ENCODE results near the gene PLPP4. TPM values are rescaled to one million over a fixed set of nuclear protein-coding genes. Genes with fewer than 3 reads are reported as not detected.

Gene PLPP4
- polyA plus RNA-seq, 3 donors from 2014 or later = not detected

DNA sequence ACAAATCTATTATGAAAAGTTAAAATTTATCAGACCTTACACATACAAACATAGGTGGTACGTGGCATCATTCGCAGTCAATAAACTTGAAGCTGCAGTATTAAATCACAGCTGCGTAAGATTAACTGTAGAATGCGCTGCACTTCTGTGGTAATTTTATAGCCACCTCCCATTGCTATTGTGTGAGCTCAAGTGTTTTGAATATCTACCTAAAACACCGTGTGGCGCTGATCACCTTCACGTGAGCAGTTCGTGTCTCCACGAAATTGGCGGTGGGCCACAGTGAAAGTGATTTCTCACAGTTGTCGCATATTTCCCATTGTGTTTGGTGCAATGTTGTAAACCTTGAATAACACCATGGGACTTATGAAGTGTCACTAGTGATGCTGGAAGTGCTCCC is 102.8 kb downstream of the PLPP4 start:
- Mint-ChIP-seq H3K4me3 (no peak overlapping the region), H3K27ac (no peak overlapping the region), H3K4me1 (no peaks in the 10 kb centered on the region), H3K9me3 (peaks cover 0 to 7% (median under 1%) of the 10 kb centered on the region in 6 donors), H3K36me3 (no peaks in the 10 kb centered on the region), H3K27me3 (ENCODE audit: low read depth in 3 of 3) (peaks cover 0 to 1% (median 0%) of the 10 kb centered on the region in 3 donors)
- DNase-seq = no peak

DNA sequence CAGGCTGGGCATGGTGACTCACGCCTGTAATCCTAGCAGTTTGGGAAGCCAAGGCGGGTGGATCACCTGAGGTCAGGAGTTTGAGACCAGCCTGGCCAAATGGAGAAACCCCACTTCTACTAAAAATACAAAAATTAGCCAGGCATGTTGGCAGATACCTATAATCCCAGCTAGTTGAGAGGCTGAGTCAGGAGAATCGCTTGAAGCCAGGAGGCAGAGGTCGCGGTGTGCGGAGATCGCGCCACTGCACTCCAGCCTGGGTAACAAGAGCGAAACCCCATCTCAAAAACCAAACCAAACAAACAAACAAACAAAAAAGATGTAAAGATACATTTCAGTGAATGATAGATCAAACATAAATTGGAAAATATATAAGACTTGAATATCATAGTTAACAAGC is 105.9 kb downstream of the PLPP4 start:
- Mint-ChIP-seq H3K9me3 (no peaks in the 10 kb centered on the region), H3K4me3 (no peak overlapping the region), H3K27ac (no peak overlapping the region), H3K36me3 (no peaks in the 10 kb centered on the region), H3K4me1 (no peaks in the 10 kb centered on the region), H3K27me3 (ENCODE audit: low read depth in 3 of 3) (peaks cover 2 to 6% (median 5%) of the 10 kb centered on the region in 3 donors)
- DNase-seq = no peak

DNA sequence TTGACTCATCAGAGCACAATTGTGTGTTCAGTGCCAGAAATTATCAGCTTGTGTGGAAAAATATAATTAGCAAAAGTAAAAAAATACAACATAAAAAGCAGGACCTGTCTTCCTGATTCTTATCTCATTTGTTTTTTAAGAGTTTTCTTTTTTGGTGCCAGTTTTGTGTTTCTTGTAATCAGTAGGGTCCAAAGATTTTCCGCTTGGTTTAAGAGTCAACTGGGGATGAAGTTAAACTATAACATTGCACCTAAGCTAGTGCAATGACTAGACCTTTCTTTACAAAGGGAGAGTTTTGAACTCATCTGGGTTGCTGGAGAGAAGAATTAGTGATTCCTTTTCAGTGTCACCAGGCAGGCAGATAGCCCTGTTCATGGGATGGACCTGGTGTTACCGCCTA is 113.4 kb downstream of the PLPP4 start:
- Mint-ChIP-seq H3K27ac (peak overlapping the region in 1 of 6 donors; percentile 1), H3K4me1 (no peaks in the 10 kb centered on the region), H3K27me3 (ENCODE audit: low read depth in 3 of 3) (peaks cover 6 to 18% (median 6%) of the 10 kb centered on the region in 3 donors), H3K4me3 (no peak overlapping the region), H3K36me3 (no peaks in the 10 kb centered on the region), H3K9me3 (no peaks in the 10 kb centered on the region)
- no peak for DNase-seq

DNA sequence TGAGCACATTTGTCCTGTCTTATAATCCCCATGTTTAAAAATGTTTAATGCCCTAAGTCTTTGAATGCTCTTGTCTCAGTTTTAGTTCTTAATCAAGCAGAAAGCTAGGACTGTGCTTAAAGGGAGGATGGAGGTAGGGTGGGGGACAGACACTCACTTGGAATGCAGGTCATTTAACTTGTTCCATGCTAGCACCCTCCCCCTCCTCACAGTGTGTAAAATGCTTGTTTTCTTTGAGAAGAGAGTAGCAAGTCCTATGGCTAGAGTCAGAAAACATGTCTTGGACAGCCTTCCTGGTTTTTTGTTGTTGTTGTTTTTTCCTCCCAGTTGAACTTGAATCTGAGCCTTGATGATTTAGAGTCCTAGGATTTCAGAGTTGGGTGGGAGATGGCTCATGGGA is 114.2 kb downstream of the PLPP4 start:
- H3K4me3 Mint-ChIP-seq = no peak overlapping the region
- H3K9me3 Mint-ChIP-seq = no peaks in the 10 kb centered on the region
- no peaks in the 10 kb centered on the region for H3K4me1 Mint-ChIP-seq
- H3K27ac Mint-ChIP-seq = no peak overlapping the region
- peaks cover 4 to 17% (median 6%) of the 10 kb centered on the region in 3 donors for H3K27me3 Mint-ChIP-seq (ENCODE audit: low read depth in 3 of 3)
- DNase-seq = no peak
- no peaks in the 10 kb centered on the region for H3K36me3 Mint-ChIP-seq

DNA sequence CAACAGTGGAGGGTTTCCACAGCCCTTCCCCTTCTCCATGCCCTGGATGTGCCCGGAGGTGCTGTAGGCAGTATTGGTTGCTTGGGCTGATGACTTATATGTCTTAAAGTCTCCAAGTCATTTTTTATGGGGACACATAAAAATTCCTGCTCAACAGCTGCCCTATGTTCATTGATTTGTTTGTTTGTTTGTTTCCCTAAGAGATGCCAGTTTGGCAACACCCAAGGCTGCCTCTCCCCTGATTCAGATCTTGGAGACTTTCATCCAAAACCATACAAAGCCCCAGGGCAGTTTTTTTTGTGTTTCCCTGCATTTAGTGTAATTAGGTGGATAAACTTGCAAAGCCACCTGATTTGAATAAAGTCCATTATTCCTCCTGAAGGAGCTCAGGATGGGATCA is 115.3 kb downstream of the PLPP4 start:
- Mint-ChIP-seq H3K36me3 (no peaks in the 10 kb centered on the region), H3K9me3 (no peaks in the 10 kb centered on the region), H3K4me3 (no peak overlapping the region), H3K27ac (no peak overlapping the region), H3K27me3 (ENCODE audit: low read depth in 3 of 3) (peaks cover 4 to 17% (median 6%) of the 10 kb centered on the region in 3 donors), H3K4me1 (no peaks in the 10 kb centered on the region)
- no peak for DNase-seq

DNA sequence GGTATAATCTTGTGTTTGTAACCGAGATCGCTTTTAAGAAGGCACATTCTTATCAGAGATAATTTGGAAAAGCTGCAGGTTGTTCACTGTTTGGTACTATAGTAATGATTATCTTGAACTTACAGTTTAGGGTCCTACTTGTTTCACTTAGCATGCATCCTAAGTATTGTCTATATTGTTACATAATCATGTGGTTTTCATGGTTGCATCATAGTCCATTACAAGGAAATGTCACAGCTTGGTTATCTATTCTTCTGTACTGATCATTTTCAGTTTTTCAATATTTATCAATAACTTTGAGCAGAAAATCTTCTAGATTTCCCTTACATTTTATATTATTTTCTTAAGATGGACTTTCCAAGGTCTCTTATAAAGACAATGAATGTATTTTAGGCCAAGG is 116.3 kb downstream of the PLPP4 start:
- DNase-seq = no peak
- no peaks in the 10 kb centered on the region for H3K4me1 Mint-ChIP-seq
- H3K36me3 Mint-ChIP-seq = no peaks in the 10 kb centered on the region
- peaks cover 2 to 17% (median 3%) of the 10 kb centered on the region in 3 donors for H3K27me3 Mint-ChIP-seq (ENCODE audit: low read depth in 3 of 3)
- H3K27ac Mint-ChIP-seq = no peak overlapping the region
- no peaks in the 10 kb centered on the region for H3K9me3 Mint-ChIP-seq
- H3K4me3 Mint-ChIP-seq = no peak overlapping the region

DNA sequence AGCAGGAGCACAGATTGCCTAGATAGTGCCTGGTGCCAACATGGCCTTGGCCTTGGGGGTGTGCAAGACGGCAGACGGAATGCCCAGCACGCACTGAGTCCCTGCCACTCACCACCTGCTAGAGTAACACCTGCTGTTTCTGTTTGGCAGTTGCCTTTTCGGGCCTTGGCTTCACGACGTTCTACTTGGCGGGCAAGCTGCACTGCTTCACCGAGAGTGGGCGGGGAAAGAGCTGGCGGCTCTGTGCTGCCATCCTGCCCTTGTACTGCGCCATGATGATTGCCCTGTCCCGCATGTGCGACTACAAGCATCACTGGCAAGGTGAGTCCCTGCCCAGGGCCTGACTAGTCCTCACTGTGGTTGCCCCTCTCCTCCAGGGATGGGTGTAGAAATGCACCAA is 118.0 kb downstream of the PLPP4 start:
- no peak overlapping the region for H3K4me3 Mint-ChIP-seq
- H3K4me1 Mint-ChIP-seq = no peaks in the 10 kb centered on the region
- no peak overlapping the region for H3K27ac Mint-ChIP-seq
- no peak for DNase-seq
- no peaks in the 10 kb centered on the region for H3K9me3 Mint-ChIP-seq
- H3K36me3 Mint-ChIP-seq = no peaks in the 10 kb centered on the region
- H3K27me3 Mint-ChIP-seq (ENCODE audit: low read depth in 3 of 3) = peaks cover 0 to 10% (median 1%) of the 10 kb centered on the region in 3 donors

DNA sequence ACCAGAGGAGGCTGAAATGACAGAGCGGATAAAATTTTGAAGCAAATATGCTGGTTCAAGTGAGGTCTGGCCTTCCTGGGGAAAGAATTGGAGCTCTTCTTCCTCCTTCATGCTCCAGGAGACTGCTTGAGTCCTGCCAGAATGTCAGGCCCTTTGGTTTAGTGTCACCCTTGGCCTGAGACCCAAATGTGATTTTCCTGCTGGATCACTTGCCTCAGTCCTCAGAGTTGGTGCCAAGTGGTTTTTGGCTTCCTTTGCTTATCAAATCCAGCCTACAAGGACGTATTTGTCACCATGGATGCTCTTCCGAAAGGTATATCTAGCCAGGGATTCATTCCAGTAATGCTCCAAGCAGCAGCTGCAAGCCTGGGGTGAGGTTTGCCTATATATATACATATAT is 118.4 kb downstream of the PLPP4 start:
- no peak overlapping the region for H3K4me3 Mint-ChIP-seq
- no peaks in the 10 kb centered on the region for H3K9me3 Mint-ChIP-seq
- no peak for DNase-seq
- no peaks in the 10 kb centered on the region for H3K36me3 Mint-ChIP-seq
- no peaks in the 10 kb centered on the region for H3K4me1 Mint-ChIP-seq
- H3K27ac Mint-ChIP-seq = no peak overlapping the region
- peaks cover 0 to 7% (median 1%) of the 10 kb centered on the region in 3 donors for H3K27me3 Mint-ChIP-seq (ENCODE audit: low read depth in 3 of 3)

DNA sequence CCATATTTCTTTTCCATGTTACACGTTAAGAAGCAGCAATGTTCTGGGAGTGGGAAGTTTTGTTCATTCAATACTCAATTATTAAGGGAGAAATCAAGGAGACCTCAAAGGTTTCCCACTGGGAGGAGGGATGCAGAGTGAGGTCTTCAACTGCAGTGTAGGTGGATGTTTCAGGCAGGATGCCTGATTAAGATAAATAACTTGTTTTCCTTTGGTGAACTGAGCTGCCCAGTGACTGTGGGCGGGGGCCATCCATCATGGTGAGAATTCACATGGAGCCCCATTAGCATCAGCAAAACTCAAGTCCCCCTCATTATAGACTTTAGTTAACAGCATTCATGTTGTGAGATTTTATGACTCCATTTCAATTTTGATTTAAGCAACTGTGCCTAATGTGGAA is 121.1 kb downstream of the PLPP4 start:
- Mint-ChIP-seq H3K4me1 (peaks cover 7 to 11% of the 10 kb centered on the region in 2 donors), H3K4me3 (no peak overlapping the region), H3K27ac (no peak overlapping the region), H3K36me3 (no peaks in the 10 kb centered on the region), H3K27me3 (ENCODE audit: low read depth in 3 of 3) (peaks cover 0 to 7% (median 1%) of the 10 kb centered on the region in 3 donors), H3K9me3 (no peaks in the 10 kb centered on the region)
- no peak for DNase-seq

DNA sequence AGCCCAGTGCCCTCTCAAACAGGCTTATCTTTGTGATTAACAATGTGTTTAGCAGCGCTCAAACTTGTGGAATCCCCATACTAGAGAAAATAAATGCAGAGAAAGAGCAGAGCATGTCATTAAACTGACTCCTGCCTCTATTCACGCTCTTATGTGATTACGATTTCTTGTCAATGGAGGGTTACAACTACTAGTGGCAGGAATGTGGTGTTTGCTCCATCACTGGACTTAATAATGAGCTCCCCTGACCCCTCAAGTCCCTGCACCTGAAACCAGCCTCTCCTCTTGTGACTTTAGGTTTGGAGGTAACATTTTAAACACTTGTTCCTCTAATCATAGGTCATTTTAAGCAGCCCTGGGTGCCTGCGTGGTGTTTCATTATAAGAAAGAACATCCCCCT is 121.9 kb downstream of the PLPP4 start:
- H3K9me3 Mint-ChIP-seq = no peaks in the 10 kb centered on the region
- peaks cover 0 to 7% (median 1%) of the 10 kb centered on the region in 3 donors for H3K27me3 Mint-ChIP-seq (ENCODE audit: low read depth in 3 of 3)
- no peaks in the 10 kb centered on the region for H3K36me3 Mint-ChIP-seq
- no peak overlapping the region for H3K4me3 Mint-ChIP-seq
- H3K27ac Mint-ChIP-seq = no peak overlapping the region
- DNase-seq = no peak
- peaks cover 14 to 19% of the 10 kb centered on the region in 2 donors for H3K4me1 Mint-ChIP-seq

DNA sequence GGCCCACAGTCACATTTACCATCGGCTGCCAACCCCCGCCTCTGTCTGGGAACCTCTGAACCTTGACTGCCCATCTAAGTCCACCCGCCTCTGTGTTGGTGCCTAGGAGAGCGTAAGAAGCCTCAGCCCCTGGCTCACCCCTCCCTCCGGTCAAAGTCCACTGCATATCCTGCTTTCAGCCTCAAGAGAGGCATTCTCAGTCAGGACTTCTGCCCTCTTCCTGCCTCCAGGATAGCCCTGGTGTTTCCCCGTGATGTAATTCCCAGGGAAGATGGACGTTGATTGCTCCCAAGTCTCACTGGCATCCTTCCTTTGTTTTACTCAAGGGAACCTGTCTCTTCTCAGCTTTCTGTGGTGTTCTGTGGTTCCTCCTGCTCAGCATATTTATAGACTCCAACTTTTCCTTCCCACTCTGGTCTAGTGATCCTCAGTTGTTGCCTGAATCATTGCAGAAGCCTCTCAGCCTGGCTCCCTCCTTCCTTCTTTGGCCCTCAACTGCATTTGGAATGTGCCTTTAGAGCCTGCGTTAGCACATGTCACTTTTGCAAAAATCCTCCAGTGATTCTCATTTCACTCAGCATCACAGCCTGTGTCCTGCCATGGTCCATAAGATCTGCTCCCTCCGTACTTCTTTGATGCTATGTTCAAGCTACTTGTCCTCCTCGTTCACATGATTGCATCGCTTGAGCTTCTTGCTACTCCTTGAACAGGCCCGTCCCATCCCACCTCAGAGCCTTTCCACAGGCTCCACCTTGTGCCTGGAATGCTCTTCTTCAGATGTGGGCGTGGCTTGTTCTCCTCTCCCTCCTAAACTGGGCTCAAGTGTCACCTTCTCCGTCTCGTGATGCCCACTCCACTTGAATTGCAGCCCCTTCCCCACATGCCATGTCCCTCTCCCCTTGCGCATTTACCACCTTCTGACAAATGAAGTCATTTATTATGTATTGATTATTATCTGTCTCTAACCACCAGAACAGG is 124.2 kb downstream of the PLPP4 start:
- no peaks in the 10 kb centered on the region for H3K9me3 Mint-ChIP-seq
- H3K27ac Mint-ChIP-seq = peak overlapping the region in 1 of 6 donors; percentile 46
- H3K4me3 Mint-ChIP-seq = no peak overlapping the region
- no peaks in the 10 kb centered on the region for H3K36me3 Mint-ChIP-seq
- DNase-seq = no peak
- peaks cover 25 to 28% of the 10 kb centered on the region in 2 donors for H3K4me1 Mint-ChIP-seq
- peaks cover 0 to 4% (median 1%) of the 10 kb centered on the region in 3 donors for H3K27me3 Mint-ChIP-seq (ENCODE audit: low read depth in 3 of 3)

DNA sequence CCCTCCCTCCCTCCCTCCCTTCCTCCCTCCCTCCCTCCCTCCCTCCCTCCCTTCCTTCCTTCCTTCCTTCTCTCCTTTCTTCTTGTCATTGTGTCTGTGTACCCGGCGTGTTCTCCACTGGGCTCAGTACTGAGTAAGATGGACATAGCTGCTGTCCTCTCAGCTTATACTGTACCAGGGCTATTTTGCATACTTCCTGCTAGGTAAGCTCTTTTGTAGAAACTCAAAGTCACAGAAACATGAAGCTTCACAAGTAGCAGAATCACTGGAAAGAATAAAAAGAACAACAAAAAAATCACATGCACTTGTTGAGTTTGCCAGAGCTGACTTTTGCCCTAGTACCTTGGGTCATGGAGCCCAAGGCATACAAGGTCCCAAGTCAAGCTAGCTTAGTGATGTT is 125.7 kb downstream of the PLPP4 start:
- Mint-ChIP-seq H3K27me3 (ENCODE audit: low read depth in 3 of 3) (peaks cover 0 to 4% (median 2%) of the 10 kb centered on the region in 3 donors), H3K4me3 (peak overlapping the region in 1 of 5 donors; percentile 26), H3K9me3 (no peaks in the 10 kb centered on the region), H3K27ac (peak overlapping the region in 3 of 6 donors; percentile 31 to 70 (median 49)), H3K4me1 (peaks cover 25 to 28% of the 10 kb centered on the region in 2 donors), H3K36me3 (no peaks in the 10 kb centered on the region)
- no peak for DNase-seq

DNA sequence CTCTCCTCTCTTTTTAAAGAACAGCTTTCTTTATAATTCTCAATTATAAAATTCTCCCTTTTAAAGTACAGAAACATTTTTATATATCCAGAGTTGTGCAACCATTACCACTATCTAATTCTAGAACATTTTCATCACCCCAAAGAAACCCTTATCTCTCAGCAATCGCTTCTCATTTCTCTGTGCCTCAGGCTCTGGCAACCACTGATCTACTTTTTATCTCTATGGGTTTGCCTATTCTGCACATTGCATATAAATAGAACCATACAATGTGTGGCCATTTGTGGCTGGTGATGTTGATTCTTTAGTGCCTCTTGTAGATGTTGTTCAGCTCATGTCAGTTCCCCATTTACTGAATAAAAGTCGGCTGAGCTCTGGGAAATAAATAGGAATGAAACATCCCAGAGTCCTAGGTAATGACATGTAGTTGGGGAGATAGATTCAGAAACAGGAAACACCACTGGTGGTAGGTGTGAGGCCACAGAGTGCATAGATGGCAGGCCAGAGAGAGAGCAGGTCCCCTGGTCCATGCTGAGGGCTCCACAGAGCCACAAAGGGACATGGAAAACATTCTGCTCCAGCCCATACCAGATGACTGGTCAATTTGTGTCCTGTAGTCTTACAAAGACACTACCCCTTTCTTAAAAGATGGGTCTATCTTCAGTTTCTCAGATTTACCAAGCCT is 126.5 kb downstream of the PLPP4 start:
- Mint-ChIP-seq H3K27ac (peak overlapping the region; percentile 15 to 73 (median 58)), H3K4me1 (peaks cover 25 to 28% of the 10 kb centered on the region in 2 donors), H3K4me3 (peak overlapping the region in 4 of 5 donors; percentile 13 to 45 (median 38)), H3K27me3 (ENCODE audit: low read depth in 3 of 3) (peaks cover 0 to 4% (median 2%) of the 10 kb centered on the region in 3 donors), H3K9me3 (no peaks in the 10 kb centered on the region), H3K36me3 (no peaks in the 10 kb centered on the region)
- DNase-seq = peak in 1 of 3 donors; percentile 7

DNA sequence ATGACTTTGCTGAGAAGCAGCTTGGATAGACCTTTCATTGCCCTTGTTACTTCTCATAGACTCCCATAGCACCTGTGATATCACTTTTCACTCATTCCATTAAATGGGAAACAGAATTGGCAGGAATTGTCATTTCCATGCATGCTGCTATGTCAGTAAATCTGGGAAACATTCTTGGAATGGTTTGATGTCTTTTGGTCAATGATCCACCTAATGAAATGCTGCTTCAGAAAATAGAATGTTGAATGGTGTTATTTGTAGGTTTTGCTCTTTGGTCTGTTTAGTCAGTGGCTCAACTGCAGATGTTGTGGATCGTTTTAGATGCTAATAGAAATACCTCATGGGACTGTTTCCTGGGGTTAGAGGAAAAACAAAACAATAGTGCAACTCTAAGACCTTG is 127.8 kb downstream of the PLPP4 start:
- H3K27me3 Mint-ChIP-seq (ENCODE audit: low read depth in 3 of 3) = peaks cover 0 to 6% (median 2%) of the 10 kb centered on the region in 3 donors
- no peaks in the 10 kb centered on the region for H3K36me3 Mint-ChIP-seq
- H3K27ac Mint-ChIP-seq = no peak overlapping the region

More for the DNA sequence above, 127.8 kb downstream of the PLPP4 start:
- no peak for DNase-seq
- Mint-ChIP-seq H3K9me3 (no peaks in the 10 kb centered on the region), H3K4me1 (peaks cover 25 to 28% of the 10 kb centered on the region in 2 donors), H3K4me3 (no peak overlapping the region)

Data from immature natural killer cell (primary cell).